Epithelial cell of prostate (primary cell): ENCODE measurements around the gene AGAP1.

Experiments used
- DNase-seq: peaks from one replicate; pipeline ENCODE4 v3.0.0-alpha.2; 2011; ENCODE audit warnings: low read depth, low spot score
- H3K27ac ChIP-seq: fragments of 450-650 bp; 2 replicates; pipeline ENCODE4 v1.5.1; 2017; ENCODE audit warnings: mild to moderate bottlenecking

The AGAP1 gene

GRCh38 chr2:235909358-235909757 lies 415.5 kb downstream of the AGAP1 start:
- no peak for DNase-seq
- H3K27ac ChIP-seq, result no peak overlapping the region

- H3K27ac ChIP-seq, result no peak overlapping the region
- DNase-seq, result no peak
These were observed 416.2 kb downstream of the AGAP1 start for GRCh38 chr2:235910067-235910466.

- H3K27ac ChIP-seq, result no peak overlapping the region
- DNase-seq, result no peak
These were observed 417.3 kb downstream of the AGAP1 start for GRCh38 chr2:235911125-235911524.

DNA sequence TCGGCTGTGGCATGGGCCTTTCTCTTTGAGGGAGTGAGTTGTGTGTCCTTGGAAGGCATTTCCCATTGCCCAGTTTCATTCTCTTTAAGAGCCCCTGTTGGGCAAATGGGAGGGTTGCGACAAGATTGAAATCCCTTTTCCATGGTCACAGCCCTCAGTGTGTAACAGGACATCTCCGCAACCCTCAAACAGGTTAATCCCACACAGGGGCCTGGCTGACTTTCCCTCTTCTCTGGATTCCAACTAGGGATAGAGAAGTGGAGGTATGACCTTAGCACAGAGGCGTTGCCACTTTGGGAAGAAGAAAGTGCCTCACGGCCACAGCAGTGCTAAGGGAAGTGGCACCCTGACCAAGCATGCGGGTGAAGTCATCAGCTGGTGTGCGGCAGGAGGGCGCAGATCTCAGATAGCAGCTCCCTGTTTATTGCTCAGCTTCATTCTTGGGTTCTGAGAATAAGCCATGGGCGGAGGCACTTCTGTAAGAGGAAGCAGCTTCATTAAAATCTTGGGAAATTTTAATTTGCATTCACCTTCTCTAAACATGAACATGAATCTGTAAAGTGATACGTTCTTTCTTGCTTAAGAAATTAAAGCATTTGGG lies 417.9 kb downstream of the AGAP1 start:
- DNase-seq, result no peak
- no peak overlapping the region for H3K27ac ChIP-seq

GRCh38 chr2:235914756-235915155 lies 420.9 kb downstream of the AGAP1 start:
- DNase-seq, result no peak

GRCh38 chr2:235917506-235917905 lies 423.7 kb downstream of the AGAP1 start:
- no peak overlapping the region for H3K27ac ChIP-seq
- DNase-seq, result no peak

More at GRCh38 chr2:235914756-235915155, 420.9 kb downstream of the AGAP1 start:
- H3K27ac ChIP-seq, result no peak overlapping the region

GRCh38 chr2:235918876-235919275 lies 425.0 kb downstream of the AGAP1 start:
- H3K27ac ChIP-seq, result no peak overlapping the region

DNA sequence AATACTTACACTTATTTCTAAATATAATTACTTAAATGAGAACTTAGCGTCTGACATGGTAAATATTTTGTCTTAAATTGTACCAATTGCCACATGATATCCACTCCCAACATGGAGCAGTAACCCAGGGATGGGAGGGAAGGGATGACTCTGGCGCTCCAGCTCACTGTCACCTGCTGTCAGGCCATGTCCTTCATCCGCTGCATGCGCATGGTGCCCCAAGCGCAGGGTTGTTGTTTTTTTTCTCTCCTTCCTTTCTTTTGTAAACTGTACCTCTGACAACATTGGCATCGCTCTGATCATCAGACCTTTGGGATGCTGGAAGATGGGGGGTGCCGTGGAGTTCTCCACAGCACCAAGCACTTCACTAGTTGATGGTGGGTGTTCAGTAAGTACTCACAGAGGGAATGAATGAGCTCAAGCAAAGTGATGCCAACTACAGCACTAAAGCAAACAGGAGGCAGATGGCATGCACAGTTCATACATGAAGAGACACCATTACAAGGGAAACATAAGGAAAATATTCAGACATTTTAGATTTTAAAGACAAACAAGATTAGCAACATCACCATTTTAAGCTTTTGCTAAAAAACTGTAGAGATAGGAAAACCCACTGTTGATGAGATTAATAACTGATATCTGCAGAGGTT lies 426.5 kb downstream of the AGAP1 start:
- DNase-seq, result no peak
- no peak overlapping the region for H3K27ac ChIP-seq

More at GRCh38 chr2:235918876-235919275, 425.0 kb downstream of the AGAP1 start:
- no peak for DNase-seq

- DNase-seq, result no peak
- H3K27ac ChIP-seq, result no peak overlapping the region
These were observed 427.8 kb downstream of the AGAP1 start for GRCh38 chr2:235921508-235922191.

GRCh38 chr2:235922839-235923238 lies 429.0 kb downstream of the AGAP1 start:
- no peak for DNase-seq
- H3K27ac ChIP-seq, result no peak overlapping the region

DNA sequence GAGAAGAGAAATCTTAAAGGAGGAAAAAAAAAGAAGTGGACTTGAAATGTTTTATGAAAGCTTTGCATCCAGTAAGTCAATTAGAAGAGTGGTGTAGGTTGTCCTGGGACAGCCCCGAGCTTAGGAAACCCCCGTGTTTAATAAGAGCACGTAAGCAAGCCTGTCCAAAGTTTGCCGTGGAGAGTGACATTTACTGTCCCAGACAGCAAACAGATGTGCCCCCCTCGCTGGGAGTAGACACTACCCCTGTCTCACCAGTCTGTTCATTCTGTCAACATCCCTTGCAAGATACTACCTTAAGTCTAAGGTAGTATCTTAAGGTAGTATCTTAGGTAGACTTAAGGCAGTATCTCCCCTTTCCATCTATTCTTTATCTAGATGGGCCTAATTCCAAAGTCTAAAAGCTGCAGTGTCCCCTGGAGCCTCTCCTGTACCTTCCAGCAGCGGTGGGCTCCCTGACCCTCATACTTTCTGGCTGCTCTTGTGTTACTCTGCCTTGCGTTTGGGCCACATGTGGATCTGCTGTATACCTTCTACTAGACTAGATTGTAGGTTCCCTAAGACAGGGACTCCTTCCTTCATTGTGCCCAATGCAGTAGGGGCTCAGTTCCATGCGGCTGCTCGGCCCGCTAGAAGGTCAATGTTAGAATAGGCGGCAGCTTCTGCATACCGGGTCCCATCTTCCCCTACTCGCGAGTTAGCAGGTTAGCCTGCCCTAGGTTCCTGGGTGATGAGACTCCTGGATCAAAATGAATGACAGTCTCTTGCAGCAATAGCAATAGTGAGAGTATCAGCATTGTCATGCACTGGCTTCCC lies 430.2 kb downstream of the AGAP1 start:
- DNase-seq, result no peak
- no peak overlapping the region for H3K27ac ChIP-seq

GRCh38 chr2:235924675-235925063 lies 430.8 kb downstream of the AGAP1 start:
- H3K27ac ChIP-seq, result no peak overlapping the region
- no peak for DNase-seq

- no peak overlapping the region for H3K27ac ChIP-seq
- no peak for DNase-seq
These were observed 431.5 kb downstream of the AGAP1 start for GRCh38 chr2:235925250-235925919.

DNA sequence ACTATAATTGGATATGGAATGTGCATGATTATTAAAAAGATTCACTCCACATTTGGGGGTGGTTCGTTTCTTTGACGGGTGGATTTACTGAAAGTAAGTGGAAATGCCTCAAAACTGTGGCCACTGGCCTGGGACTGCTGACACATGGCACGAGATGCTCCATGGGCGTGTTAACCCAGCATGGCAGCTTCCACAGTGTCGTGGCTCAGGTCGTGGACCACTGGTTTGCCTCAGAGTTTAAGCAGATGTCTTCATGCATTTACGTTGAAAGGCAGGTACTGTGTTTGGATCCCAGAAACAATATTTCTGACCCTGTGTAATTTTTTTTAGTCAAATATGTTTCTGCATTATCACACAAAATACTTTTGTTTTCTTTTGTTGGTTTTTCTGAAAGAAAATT lies 432.4 kb downstream of the AGAP1 start:
- H3K27ac ChIP-seq, result no peak overlapping the region
- no peak for DNase-seq

DNA sequence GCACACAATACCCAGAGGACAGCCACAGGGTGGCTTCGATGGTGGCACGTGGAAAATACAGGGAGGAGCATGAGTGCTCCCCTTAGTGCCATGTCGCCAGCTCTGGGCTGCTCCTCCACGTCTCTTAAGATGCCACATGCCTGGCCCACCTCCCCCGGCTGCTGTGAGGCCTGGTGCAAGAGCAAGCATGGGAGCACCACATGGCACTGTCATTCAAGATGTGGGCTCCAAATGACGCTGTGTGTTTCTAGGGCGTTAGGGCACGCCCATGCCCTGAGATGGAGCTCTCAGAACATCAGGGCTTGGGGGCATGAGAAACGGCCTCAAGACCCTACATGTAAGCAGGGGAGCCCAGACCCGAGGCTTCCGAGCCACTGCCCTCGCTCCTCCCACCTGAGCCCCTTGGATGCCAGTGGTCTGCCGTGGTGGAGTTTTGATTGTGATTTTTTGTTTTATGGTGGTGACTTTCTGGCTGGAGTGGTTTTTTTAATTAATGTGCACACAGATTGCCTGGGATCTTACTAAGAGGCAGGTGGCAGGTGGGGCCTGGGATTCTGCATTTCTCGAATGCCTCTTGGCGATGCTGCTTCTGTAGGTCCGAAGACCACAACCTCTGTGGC lies 435.0 kb downstream of the AGAP1 start:
- no peak overlapping the region for H3K27ac ChIP-seq
- no peak for DNase-seq

DNA sequence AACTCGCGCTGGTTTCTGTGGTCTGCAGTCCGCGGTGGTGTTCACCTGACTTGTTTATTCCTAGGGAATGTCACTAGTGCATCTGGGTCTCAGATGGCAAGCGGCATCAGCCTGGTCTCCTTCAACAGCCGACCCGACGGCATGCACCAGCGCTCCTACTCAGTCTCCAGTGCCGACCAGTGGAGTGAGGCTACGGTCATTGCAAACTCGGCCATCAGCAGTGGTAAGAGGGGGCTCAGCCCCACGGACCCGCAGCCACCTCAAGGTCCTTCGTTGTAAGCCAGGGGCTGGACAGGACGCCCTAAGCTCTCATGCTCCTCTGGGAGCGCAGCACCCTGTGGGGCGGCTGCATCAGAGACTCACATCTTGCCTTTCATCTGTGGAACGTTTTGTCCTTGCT lies 436.9 kb downstream of the AGAP1 start:
- no peak for DNase-seq
- no peak overlapping the region for H3K27ac ChIP-seq

- no peak for DNase-seq
- no peak overlapping the region for H3K27ac ChIP-seq
These were observed 437.8 kb downstream of the AGAP1 start for GRCh38 chr2:235931676-235932075.

DNA sequence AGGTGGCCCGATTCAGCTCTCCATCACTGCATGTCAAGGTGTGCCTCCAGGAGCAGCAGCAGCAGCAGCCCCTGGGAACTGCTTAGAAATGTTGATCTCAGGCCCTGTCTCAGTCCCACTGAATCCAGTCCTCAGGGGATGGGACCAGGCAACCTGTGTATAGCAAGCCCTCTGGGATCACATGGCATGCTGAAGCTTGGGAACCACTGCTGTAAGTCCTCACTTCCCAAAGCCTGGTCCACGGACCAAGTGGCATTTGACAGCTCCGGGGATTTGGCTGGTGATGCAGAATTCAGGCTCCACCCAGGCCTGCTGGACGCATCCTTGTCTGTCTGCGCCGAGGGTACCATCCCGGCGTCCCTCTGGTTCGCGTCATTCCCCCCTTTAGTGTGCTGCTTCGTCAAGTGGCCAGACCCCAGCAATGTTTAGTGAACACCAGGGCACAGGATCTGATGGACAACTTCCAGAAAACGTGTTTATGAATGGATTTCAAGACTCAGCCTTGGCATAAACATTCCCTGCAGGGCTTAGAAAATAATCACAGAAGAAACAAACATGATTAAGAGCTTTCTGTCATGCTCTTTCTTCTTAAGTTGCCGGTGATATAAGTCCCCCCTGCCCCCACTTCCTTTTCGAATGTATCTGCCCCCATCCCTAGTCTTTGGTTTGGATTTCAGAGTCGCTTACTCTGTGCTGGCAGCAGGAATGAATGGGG lies 440.4 kb downstream of the AGAP1 start:
- no peak for DNase-seq

GRCh38 chr2:235934774-235935484 lies 441.1 kb downstream of the AGAP1 start:
- DNase-seq, result no peak
- H3K27ac ChIP-seq, result no peak overlapping the region

More for the DNA sequence above, 440.4 kb downstream of the AGAP1 start:
- H3K27ac ChIP-seq, result no peak overlapping the region
